D721Med (cell line): ENCODE measurements around the gene PRPF4.

Source experiments
- DNase-seq: peaks from one replicate; pipeline ENCODE4 v3.0.0; 2011; ENCODE audit warnings: low spot score; ENCODE audit not compliant: insufficient read length
- FAIRE-seq: peaks from 2 replicates; lab custom pipeline; 2011; peaks lifted over from hg19 to GRCh38; lab: Jason Lieb, UNC
- CTCF ChIP-seq: IDR thresholded peaks from 2 replicates; pipeline ENCODE4 v1.5.1; 2012; ENCODE audit warnings: mild to moderate bottlenecking, control low read depth; ENCODE audit not compliant: insufficient read depth; ENCODE audit errors: missing control alignments

PRPF4 gene

GRCh38 chr9:113302792-113303418 lies 27.4 kb downstream of the PRPF4 start, which contains the start of gene RNF183:
Gene RNF183 (minus strand): TSS chr9:113303376. CDS start chr9:113298184, 5,192 bp downstream.
- DNase-seq (no peak), FAIRE-seq (no peak)
- TF ChIP-seq CTCF: no peak

GRCh38 chr9:113306566-113306965 lies 31.1 kb downstream of the PRPF4 start:
- DNase-seq: no peak
- no peak for FAIRE-seq
- no peak for TF ChIP-seq CTCF

GRCh38 chr9:113307396-113307975 lies 32.0 kb downstream of the PRPF4 start:
- FAIRE-seq (no peak), DNase-seq (no peak)
- no peak for TF ChIP-seq CTCF

- DNase-seq (no peak), FAIRE-seq (no peak)
- TF ChIP-seq CTCF: peak; percentile 85
These were observed 33.9 kb downstream of the PRPF4 start for GRCh38 chr9:113309204-113309813.

- no peak for FAIRE-seq
- no peak for DNase-seq
- no peak for TF ChIP-seq CTCF
These were observed 35.1 kb downstream of the PRPF4 start for GRCh38 chr9:113310538-113310937.

GRCh38 chr9:113311961-113312360 lies 36.5 kb downstream of the PRPF4 start:
- DNase-seq: no peak
- FAIRE-seq: no peak
- TF ChIP-seq CTCF: no peak

GRCh38 chr9:113313261-113313660 lies 37.8 kb downstream of the PRPF4 start:
- DNase-seq: no peak
- FAIRE-seq: no peak
- TF ChIP-seq CTCF: no peak
